HK-2 (cell line): ENCODE data around the gene NUDT3.
"Not testable (repeated sequence)": the region's sequence is repeated elsewhere in the genome, so short reads cannot be mapped to it uniquely, and the experiment has no call there.

Source experiments
- DNase-seq: peaks from one replicate; pipeline ENCODE4 v3.0.0-alpha.2; 2018; ENCODE audit not compliant: unreplicated experiment

Gene NUDT3

DNA sequence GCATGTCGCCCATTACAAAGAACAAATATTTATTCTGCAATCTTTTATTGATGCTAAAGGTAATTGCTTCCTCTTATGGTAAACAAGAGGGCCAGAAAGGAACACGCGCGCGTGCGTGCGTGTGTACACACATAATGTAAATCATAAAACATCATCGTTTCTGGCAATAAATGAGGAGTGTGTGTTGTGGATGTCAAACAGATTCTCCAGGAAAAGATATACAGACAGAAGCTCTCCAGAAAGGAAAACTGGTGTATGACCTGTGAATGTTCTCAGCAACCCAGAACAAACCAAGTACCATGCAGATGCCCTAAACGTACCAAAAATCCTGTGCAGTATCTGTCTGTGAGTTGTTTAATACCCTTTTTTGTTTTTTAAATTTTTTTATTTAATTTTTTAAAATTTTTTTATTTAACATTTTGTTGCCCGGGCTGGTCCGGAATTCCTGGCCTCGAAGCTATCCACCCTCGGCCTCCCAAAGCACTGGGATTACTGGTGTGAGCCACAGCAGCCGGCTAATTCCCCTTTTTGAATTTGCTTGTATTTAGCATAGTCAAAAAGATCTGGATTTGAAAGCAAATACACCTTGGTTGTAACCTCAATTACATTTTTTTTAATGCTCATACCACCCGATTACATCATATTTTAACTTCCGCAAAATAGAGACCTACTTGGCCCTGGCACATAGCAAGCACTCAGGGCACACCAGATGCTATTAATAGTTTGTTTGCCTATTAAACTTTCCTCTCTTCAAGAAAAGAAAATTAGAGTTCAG lies 909 bp upstream of the NUDT3 start:
- DNase-seq = no peak

DNA sequence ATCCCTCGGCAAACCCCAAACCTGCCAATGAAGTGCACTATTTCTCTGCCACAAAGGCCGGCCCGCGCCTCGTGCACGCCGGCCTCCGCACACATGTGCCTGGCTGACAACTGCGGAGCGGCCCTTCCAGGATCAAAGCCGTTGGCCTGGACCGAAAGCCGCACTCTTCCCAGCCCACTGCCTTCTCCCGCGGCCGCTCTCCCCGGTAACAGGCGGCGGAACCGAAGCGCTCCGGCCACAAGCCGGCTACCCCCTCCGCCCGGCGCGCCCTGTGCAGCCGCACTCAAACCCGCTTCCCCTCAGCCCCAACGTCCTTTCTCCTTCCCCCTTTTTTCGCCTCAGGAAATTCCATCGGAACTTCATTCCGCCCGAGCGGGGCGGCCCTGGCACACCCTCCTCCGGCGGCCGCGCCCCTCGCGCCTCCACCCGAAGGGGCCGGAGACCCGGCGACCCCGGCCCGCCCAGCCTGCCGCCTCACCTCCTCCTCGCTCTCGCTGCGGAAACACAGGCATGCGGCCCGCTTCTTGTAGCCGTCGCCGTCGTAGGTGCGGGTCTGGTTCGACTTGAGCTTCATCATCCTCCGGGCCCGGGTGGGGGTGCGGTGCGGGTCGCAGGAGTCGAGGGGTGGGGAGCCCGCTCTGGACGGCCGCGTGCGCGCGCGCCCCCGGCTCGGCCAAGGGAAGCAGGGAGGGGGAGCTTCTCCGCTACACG lies 528 bp downstream of the NUDT3 start:
- DNase-seq = peak; percentile 61

DNA sequence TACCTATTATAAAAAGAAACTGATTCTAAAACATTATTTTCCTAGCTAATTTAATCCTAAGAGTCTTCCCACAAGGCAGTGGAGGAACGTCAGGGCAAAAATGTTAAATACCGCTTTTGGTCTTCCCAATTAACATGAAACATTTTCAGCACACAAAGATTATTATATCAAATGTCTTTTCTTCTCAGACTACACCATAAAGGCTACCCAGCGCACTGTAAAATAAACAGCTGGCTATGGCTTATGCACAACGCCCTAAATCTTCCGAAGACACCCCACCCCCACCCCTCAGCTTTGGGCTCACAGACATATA lies 1.0 kb downstream of the NUDT3 start:
- DNase-seq = no peak

DNA sequence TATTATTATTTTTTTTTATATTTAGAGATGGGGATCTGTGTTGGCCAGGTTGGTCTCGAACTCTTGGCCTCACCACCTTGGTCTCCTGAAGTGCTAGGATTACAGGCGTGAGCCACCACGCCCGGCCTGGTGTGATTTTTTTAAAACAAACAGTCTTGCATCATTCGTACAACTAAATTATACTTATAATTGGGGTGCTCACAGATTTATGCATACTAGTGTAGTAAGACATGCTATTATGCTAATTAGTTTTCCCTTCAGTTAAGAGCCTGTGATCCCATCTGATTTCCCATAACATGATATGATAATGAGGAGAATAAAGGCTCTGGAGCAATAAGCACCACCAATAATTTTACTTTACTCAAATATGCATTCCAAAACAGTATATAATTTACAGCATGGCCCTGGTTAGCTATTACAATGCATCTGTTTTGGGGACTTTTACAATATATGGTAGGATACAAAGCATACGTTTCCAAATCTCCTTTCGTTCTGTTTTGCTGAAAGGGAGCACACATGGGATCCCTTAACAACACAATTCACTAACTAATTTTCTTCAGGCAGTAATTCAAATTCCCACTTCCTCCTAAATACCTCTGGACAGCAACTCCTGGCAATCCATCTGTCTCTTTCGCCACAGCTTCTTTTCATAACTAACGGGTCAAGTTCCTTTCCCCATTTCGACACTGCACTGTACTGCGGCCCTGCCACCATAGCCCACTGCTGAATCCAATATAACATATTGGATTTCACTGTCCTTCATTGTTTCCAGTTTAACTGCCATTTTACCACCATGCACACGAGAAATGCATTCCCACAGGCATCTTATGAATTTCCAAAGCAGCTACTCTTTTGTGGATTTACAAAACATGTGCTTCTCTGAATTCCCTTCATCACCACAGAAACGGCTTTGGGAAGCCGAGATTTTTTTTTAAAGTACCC lies 1.7 kb downstream of the NUDT3 start:
- DNase-seq = peak; percentile 27

DNA sequence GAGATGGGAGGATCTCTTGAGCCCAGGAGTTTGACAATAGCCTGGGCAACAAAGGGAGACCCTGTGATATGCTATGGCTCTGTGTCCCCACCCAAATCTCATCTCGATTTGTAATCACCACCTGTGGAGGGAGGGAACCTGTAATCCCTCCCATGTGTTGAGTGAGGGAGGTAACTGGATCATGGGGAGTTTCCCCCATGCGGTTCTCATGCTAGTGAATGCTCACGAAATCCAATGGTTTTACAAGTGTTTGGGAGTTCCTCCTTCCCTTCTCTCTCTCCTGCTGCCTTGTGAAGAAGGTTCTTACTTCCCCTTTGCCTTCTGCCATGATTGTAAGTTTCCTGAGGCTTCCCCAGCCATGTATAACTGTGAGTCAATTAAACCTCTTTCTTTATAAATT lies 3.4 kb downstream of the NUDT3 start:
- no peak for DNase-seq

DNA sequence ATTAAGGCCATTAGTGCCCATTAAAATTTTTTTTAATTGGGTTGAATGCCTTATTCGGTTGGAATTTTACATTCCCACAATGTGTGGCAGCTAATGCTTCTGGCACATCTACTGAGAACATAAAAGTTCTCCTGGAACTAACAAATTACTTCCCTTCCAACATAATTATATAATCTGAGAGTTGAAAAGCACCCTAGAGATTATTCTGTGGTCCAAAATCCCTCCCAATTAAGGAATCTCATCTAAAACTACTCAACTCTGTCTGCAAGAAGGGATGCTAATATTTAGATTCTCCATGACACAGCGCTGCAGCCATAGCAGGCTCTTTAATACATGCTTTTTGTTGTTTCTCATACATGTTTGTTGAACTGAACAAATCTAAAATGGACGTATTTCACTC lies 4.0 kb downstream of the NUDT3 start:
- no peak for DNase-seq

DNA sequence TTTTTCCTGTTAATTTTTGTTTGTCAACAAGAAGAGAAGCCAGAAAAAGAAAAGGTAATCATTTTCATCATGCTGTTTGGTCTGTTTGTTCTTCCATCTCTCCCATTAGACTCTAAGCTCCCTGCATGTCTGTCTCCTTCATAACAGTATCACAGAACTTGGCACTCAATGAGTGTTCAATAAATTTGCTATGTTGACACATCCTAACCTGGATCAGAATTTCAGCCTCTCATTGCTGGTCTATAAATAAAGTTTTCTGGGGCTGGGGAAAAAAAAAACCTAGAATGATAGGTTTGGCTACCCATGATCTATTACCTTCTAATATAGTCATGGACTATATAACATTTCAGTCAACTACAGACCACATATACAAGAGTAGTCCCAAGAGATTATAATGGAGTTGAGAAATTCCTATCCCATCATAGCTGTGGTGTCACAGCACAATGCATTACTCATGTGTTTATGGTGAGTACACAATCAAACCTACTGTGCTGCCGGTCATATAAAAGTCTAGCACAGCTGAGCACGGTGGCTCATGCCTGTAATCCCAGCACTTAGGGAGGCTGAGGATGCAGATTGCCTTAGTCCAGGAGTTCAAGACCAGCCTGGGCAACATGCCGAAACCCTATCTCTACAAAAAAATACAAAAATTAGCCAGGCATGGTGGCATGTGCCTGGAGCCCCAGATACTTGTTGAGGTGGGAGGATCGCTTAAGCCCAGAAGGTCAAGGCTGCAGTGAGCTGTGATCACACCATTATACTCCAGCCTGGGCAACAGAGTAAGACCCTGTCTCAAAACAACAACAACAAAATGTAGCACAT lies 5.9 kb downstream of the NUDT3 start:
- no peak for DNase-seq

DNA sequence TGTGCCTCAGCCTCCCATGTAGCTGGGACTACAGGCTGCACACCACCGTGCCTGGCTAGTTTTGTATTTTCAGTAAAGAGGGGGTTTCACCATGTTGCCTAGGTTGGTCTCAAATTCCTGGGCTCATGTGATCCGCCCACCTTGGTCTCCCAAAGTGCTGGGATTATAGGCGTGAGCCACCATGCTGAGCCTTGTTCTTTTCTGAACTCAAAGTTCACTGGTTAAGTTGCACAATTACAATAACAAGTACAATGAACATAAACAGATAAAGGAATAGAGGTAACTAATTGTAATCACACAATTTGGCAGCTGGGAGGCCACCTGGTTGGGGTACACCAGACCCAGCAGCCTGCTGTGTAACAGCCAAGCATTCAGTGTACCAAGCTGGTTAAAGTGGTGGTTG lies 6.7 kb downstream of the NUDT3 start:
- no peak for DNase-seq

DNA sequence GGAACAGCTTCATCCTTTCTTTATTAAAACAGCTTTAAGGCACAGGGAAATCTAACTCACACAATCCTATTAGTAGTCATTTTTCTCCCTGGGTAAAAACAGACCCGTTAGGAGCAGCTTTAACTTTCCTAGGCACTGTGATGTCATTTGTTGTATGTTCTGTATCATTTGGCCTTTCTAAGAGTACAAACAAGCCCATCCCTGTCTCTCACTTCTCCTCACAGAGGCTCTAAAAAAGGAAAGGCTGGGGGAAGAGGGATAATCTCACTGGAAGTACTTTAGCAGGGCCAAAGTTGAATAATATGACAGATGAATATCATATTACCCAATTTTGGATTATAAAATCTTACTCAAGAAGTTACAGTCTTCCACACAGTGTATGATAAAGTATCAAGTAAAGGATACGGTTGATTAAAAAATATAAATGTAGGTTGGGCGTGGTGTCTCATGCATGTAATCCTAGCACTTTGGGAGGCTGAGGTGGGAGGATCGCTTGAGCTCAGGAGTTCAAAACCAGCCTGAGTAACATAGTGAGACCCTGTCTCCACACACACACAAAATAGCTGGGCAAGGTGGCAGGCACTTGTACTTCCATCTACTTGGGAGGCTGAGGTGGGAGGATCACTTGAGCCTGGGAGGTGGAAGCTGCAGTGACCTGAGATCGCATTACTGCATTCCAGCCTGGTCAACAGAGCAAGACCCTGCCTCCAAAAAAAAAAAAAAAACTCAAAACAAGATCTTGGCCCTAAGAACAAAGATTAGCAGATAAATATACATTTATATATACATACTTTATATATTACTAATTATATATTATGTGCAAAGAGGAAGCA lies 7.9 kb downstream of the NUDT3 start:
- no peak for DNase-seq

DNA sequence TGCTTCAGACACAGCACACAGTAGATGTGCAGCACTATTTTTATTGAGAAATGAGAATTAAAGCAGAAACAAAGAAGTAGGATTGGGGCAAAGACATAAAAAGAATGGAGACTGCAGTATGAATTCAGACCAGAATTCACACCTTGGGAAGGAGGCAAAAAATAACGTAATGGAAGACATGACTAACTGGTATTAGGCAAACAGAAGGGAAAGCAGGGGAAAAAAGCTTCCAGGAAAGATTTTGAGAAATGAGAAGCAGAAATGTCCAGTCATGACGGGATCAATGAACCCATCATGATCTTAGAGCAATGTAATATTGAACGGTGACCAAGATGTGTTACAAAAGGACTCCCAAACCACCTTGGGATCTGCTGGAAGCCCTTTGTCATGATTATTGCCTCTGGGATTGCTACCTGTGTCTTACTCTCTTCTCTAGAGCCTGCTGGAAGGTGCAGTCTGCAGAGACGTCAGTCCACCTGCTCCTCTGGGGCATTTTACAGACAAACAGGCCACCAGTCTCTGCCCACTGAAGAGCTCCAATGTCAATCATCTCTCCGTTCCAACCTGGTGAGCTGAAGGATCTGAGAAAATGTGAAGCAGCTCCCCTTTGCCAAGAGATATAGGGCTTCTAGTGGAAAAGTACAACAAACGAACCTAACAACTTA lies 8.7 kb downstream of the NUDT3 start:
- no peak for DNase-seq

DNA sequence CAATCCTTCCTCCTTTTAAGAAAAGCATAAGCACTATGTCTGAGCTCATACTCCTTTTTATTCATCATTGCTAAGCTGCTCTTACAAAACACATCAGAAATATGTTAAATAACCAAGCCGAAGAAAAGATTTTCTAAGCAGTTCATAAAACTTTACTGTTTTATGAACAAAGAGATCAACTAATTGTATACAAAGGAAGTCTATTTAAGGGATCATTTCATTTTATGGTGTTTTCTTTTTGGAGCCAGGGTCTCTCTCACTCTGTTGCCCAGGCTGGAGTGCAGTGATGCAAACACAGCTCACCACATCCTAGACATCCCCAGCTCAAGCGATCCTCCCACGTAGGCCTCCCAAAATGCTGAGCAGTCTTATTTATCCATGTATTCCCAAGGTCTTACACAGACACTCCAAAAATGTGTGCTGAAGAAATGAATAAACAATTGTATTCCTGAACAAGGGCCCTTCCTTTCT lies 9.3 kb downstream of the NUDT3 start:
- DNase-seq = no peak

DNA sequence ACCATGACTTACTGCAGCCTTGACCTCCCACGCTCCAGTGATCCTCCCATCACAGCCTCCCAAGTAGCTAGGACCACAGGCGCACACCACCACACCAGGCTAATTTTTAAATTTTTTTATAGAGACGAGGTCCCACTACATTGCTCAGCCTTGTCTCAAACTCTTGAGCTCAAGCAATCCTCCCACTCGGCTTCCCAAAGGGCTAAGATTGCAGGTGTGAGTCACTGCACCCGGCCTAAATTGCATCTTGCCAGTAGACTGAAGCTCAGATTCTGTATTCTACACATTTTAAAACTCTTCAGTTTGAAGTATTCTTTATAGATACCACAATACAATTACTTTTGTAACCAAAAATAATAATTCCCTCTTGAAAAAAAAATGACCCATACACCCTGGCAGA lies 11.4 kb downstream of the NUDT3 start:
- no peak for DNase-seq

DNA sequence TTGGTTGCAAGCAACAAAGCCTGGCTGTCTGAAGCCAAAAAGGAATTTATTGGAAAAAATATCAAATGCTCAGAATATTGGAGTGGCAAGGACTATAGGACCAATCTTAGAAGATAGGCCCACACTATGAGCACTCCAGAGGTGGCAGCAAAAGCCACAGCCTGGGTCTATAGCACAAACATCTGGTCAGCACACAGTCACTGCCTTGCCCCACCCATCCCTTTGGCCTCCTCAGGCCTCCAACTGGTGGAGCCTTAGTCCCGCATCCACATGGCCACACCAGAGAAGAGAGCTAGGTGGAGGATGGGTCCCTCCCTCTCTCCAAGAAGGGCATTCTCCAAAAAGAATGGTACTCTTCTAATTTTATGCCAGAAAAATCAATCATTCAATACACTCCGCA lies 14.0 kb downstream of the NUDT3 start:
- no peak for DNase-seq

DNA sequence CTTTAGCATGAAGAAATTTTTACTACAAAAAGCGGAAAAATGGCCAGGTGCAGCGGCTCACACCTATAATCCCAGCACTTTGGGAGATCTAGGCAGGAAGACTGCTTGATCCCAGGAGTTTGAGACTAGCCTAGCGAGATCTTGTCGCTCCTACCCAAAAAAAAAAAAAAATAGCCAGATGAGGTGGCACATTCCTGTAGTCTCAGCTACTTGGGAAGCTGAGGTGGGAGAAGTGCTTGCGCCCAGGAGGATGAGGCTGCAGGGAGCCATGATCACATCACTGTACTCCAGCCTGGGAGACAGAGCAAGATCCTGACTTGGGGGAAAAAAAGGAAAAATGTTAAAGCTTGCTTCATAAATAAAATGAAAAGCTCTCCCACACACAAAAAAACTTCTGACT lies 14.5 kb downstream of the NUDT3 start:
- DNase-seq = no peak

DNA sequence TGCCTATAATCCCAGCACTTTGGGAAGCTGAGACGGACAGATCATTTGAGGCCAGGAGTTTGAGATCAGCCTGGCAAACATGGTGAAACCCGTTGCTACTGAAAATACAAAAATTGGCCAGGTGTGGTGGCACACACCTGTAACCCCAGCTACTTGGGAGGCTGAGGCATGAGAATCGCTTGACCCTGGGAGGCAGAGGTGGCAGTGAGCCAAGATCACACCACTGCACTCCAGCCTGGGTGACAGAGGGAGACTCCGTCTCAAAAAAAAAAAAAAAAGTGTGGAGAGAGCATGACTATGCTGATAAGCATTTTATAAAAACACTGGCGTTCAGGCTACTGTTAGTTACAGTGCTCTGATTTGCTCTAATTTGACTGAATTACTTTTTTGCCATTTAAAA lies 14.9 kb downstream of the NUDT3 start:
- not testable (repeated sequence) for DNase-seq

DNA sequence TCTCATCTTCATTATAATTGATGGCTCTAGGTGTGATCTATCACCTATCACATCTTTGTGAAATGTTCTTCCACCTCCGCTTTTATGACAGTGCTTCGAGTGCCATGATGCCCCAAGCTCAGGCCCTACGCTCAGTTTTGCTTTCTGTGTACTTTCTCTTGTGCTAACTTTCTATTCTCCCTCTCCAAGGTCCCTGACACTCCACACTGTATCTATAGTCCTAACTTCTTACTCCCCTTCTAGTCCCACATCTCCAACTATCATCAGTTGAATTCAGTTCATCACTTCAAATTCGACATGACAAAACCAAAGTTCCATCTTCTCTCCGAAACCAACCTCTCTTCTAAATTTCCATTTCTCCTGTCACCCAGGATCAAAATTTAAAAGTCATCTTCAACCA lies 16.6 kb downstream of the NUDT3 start:
- DNase-seq = no peak

DNA sequence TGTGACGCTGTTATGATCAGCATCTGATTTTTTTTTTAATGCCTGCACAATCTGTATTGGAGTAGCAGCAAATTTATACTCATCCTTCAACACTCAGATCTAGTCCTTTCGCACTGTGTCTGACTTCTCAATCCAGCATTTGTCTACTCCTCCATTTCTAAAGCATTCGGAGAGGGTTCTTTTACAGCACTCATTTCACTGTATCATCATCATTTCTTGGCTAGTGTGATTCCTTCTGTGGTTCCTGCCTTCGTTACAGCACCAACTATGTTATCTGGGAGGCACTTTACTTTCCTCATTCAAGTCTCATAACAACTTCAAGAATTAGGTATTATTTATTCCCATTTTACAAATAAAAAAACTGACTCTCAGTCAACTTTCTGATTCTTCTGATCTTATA lies 18.0 kb downstream of the NUDT3 start:
- DNase-seq = no peak

DNA sequence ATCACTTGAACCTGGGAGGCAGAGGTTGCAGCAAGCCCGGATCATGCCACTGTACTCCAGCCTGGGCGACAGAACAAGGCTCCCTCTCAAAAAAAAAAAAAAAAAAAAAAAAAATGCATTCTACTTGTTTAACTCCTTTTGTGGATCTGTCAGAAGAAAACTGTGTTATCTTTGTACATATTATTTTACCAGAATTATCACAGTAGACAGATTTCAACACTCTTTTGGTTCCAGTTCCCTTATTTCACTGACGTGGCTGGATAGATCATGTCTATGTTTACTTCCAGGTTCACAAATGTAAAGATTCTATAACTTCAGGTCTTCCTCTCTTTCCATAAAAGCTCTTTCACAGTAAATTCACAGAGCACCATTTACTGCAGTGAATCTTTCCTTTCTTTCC lies 18.4 kb downstream of the NUDT3 start:
- no peak for DNase-seq

DNA sequence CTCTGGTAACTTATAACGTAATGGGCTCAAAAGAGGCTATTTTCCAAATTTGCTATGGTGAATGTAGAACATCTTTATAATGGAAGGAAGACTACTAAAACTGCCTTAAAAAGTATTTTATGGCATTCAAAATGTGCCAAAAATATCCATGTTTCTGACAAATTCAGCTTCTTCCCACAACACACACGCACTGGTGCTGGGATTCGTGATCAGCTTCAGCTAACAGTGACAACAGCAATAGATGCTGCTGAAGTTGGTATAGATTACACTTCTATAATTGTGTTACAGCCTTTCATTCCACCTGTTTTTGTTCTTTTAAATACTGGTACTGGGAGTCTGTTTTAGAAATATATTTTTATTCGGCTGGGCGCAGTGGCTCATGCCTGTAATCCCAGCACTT lies 19.0 kb downstream of the NUDT3 start:
- DNase-seq = no peak

DNA sequence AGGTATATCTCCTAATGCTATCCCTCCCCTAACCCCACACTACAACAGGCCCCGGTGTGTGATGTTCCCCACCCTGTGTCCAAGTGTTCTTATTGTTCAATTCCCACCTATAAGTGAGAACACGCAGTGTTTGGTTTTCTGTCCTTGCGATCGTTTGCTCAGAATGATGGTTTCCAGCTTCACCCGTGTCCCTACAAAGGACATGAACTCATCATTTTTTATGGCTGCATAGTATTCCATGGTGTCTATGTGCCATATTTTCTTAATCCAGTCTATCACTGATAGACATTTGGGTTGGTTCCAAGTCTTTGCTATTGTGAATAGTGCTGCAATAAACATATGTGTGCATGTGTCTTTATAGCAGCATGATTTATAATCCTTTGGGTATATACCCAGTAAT lies 20.6 kb downstream of the NUDT3 start:
- not testable (repeated sequence) for DNase-seq
